SK-N-SH (cell line): ENCODE measurements around the gene ME2. TPM values are rescaled to one million over a fixed set of nuclear protein-coding genes. Genes with fewer than 3 reads are reported as not detected.
A peak's percentile ranks its signal among the peaks of the same experiment; 100 is the strongest.

ENCODE experiments used
- CTCF ChIA-PET: fragments of 300-600, 350-600 bp; formaldehyde crosslinking; extraction: SDS; loops from one replicate; lab custom pipeline; 2021; lab: Yijun Ruan, JAX
- POLR2A ChIA-PET: fragments of 350-600 bp; sonication (Branson Sonifier 250); formaldehyde crosslinking; extraction: SDS; loops from one replicate; lab custom pipeline; 2020; ENCODE audit warnings: antibody characterized with exemption, inconsistent platforms; lab: Yijun Ruan, JAX
- DNase-seq: peaks from one replicate; pipeline ENCODE4 v3.0.0; 2012
- H2AFZ ChIP-seq: fragments of 200-600 bp; sonication (generic); 2 replicates; pipeline ENCODE4 v1.8.1; 2016; ENCODE audit warnings: antibody characterized with exemption, mild to moderate bottlenecking, low read depth
- H3F3A ChIP-seq: fragments of 200-600 bp; sonication (generic); replicated peaks from 2 replicates; pipeline ENCODE3; 2016; ENCODE audit warnings: antibody characterized with exemption, mild to moderate bottlenecking; ENCODE audit not compliant: insufficient read depth
- H3K27ac ChIP-seq, 2 experiments: fragments of 200-500 bp in 1 of 2; fragments of 200-600 bp in 1 of 2; sonication (Bioruptor generic) in 1 of 2; sonication (generic), shearing (Covaris generic) in 1 of 2; 2 replicates each; pipeline versions ENCODE4 v1.5.1 to v1.6.1; 2014 to 2016; ENCODE audit warnings: low read depth in 2 of 2, inconsistent platforms in 1 of 2, low read length in 1 of 2, mild to moderate bottlenecking in 1 of 2, mixed read lengths in 1 of 2
- H3K27me3 ChIP-seq: fragments of 200-600 bp; sonication (generic), shearing (Covaris generic); 2 replicates; pipeline ENCODE4 v1.6.1; 2016; ENCODE audit warnings: mixed run types; ENCODE audit not compliant: insufficient read depth
- H3K36me3 ChIP-seq, 2 experiments: fragments of 200-500 bp in 1 of 2; fragments of 200-600 bp in 1 of 2; sonication (Bioruptor generic) in 1 of 2; sonication (generic) in 1 of 2; replicated peaks in 1 of 2; 2 replicates each; pipeline versions ENCODE3 to v1.5.1; 2014 to 2016; ENCODE audit warnings: low read length in 1 of 2, mild to moderate bottlenecking in 1 of 2; ENCODE audit not compliant: insufficient read depth in 2 of 2, control insufficient read depth in 1 of 2
- H3K4me1 ChIP-seq, 2 experiments: fragments of 200-500 bp in 1 of 2; fragments of 200-600 bp in 1 of 2; sonication (Bioruptor generic) in 1 of 2; sonication (generic), shearing (Covaris generic) in 1 of 2; 2 replicates each; pipeline versions ENCODE4 v1.5.1 to v1.6.1; 2014 to 2016; ENCODE audit warnings: low read depth in 1 of 2, low read length in 1 of 2, mixed run types in 1 of 2; ENCODE audit not compliant: insufficient read depth in 2 of 2, control insufficient read depth in 1 of 2
- H3K4me2 ChIP-seq: fragments of 200-600 bp; sonication (generic), shearing (Covaris generic); 2 replicates; pipeline ENCODE4 v1.6.1; 2017; ENCODE audit warnings: mixed run types
- H3K4me3 ChIP-seq, 2 experiments: fragments of 200-500 bp in 1 of 2; fragments of 200-600 bp in 1 of 2; sonication (Bioruptor generic) in 1 of 2; sonication (generic), shearing (Covaris generic) in 1 of 2; 2 replicates each; pipeline versions ENCODE4 v1.5.1 to v1.8.1; 2014 to 2016; ENCODE audit warnings: low read depth in 2 of 2, inconsistent platforms in 1 of 2, low read length in 1 of 2, mild to moderate bottlenecking in 1 of 2, mixed read lengths in 1 of 2, moderate library complexity in 1 of 2
- H3K79me2 ChIP-seq: fragments of 200-600 bp; sonication (generic); 2 replicates; pipeline ENCODE4 v1.8.1; 2017; ENCODE audit warnings: mild to moderate bottlenecking; ENCODE audit not compliant: insufficient read depth
- H3K9ac ChIP-seq: fragments of 200-600 bp; sonication (generic); 2 replicates; pipeline ENCODE4 v1.6.1; 2017; ENCODE audit warnings: mixed run types
- H3K9me2 ChIP-seq: fragments of 200-600 bp; sonication (generic); 2 replicates; pipeline ENCODE4 v1.6.1; 2017; ENCODE audit warnings: mixed run types
- H3K9me3 ChIP-seq: fragments of 200-600 bp; sonication (generic); 2 replicates; pipeline ENCODE4 v1.6.1; 2017; ENCODE audit warnings: mixed run types, mild to moderate bottlenecking, moderate library complexity
- H4K20me1 ChIP-seq: fragments of 200-600 bp; sonication (generic); 2 replicates; pipeline ENCODE4 v1.6.1; 2017; ENCODE audit warnings: mild to moderate bottlenecking, mixed run types; ENCODE audit not compliant: insufficient read depth
- CTCF ChIP-seq: fragments of 200-600 bp; sonication (generic); IDR thresholded peaks from 2 replicates; pipeline ENCODE4 v1.6.1; 2017; ENCODE audit warnings: antibody characterized with exemption, mild to moderate bottlenecking, moderate library complexity
- FOXM1 ChIP-seq: IDR thresholded peaks from 2 replicates; pipeline ENCODE4 v1.4.0; 2012; ENCODE audit warnings: low read depth, mild to moderate bottlenecking
- RAD21 ChIP-seq: IDR thresholded peaks from 2 replicates; pipeline ENCODE4 v1.6.1; 2012; ENCODE audit warnings: mild to moderate bottlenecking, low read length
- REST ChIP-seq: IDR thresholded peaks from 2 replicates; pipeline ENCODE4 v1.6.1; 2012; ENCODE audit warnings: mild to moderate bottlenecking, low read depth, low read length, moderate library complexity
- RFX5 ChIP-seq: IDR thresholded peaks from 2 replicates; pipeline ENCODE4 v1.6.1; 2012; ENCODE audit warnings: mild to moderate bottlenecking, improper control_type of control experiment, low read length
- RXRA ChIP-seq: IDR thresholded peaks from 2 replicates; pipeline ENCODE4 v1.4.0; 2012; ENCODE audit warnings: low read depth, mild to moderate bottlenecking, borderline replicate concordance
- SIN3A ChIP-seq: IDR thresholded peaks from 2 replicates; pipeline ENCODE4 v1.6.1; 2012; ENCODE audit warnings: low read depth, mild to moderate bottlenecking, low read length, moderate library complexity, borderline replicate concordance
- WGBS: methylation state at CpG from one replicate; pipeline ENCODE4 v1.1.6; 2017; ENCODE audit warnings: low lambda C conversion rate; 5-methylcytosine and 5-hydroxymethylcytosine counted together
- polyA plus RNA-seq, 3 experiments: library from polyadenylated mRNA; depleted of rRNA; stranded (reverse); fragments of >200 nt; gene quantifications; 2 replicates each; pipeline ENCODE4 v1.2.3, GENCODE V29; 2012

The ME2 gene
- polyA plus RNA-seq, 1 of the 3 experiments (the other 2 are of a cell fraction), result 35.1 TPM

- no peak for TF ChIP-seq SIN3A
- CTCF ChIA-PET, result interaction anchor here (0.9 to 2.0 kb wide), 2 partner anchors 12 to 14 kb away, joined by 3 to 10 read pairs; partner anchors contain the start of gene ELAC1
- Histone ChIP-seq H3K4me3 (no peak overlapping the region), H3K9me3 (no peaks in the 10 kb centered on the region), H4K20me1 (0 out of 2 replicates have a peak, but pooled peaks cover 4% of the 10 kb centered on the region), H3K9ac (no peak overlapping the region), H3K9me2 (no peaks in the 10 kb centered on the region), H2AFZ (no peak overlapping the region), H3K36me3 (peaks cover 2 to 15% of the 10 kb centered on the region in 2 experiments), H3K79me2 (no peaks in the 10 kb centered on the region; the same call in 1 of the 2 replicates), H3K27me3 (no peaks in the 10 kb centered on the region), H3K27ac (no peak overlapping the region), H3F3A (peaks cover 12% of the 10 kb centered on the region), H3K4me2 (no peak overlapping the region), H3K4me1 (peaks cover 3 to 5% of the 10 kb centered on the region in 2 experiments; a peak in 1 of 4 replicates)
- 95% methylated on average over 8 of the region's 8 CpGs for WGBS
- DNase-seq, result no peak
- POLR2A ChIA-PET, result no interaction called here
Measured at GRCh38 chr18:50982086-50982801, 103.3 kb downstream of the ME2 start.

DNA sequence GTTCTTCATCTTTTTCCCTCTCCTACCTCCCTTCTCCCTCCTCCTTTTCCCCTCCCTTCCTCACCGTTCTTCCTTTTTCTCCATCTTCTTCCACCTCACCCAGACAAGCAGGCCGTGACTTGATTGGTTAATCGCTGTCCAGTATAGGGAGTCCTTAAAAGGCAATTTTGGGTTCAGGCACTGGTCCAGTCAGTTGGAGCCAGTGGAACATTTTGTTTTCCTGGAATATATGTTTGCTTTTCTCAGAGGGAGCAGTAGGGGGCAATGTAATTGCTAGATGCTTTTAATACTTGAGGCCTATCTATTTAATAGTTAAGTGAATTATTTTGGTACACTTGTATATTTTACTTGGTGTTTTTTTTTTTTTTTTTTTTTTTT, 103.9 kb downstream of the ME2 start:
- Histone ChIP-seq H3K27me3 (no peaks in the 10 kb centered on the region), H3K36me3 (peaks cover 2 to 10% of the 10 kb centered on the region in 2 experiments), H3K4me3 (no peak overlapping the region), H3K27ac (no peak overlapping the region), H3K4me1 (peaks cover 3 to 5% of the 10 kb centered on the region in 2 experiments; a peak in 1 of 4 replicates), H3K9me3 (no peaks in the 10 kb centered on the region), H3K79me2 (no peaks in the 10 kb centered on the region; the same call in 1 of the 2 replicates), H2AFZ (no peak overlapping the region), H3F3A (peaks cover 18% of the 10 kb centered on the region), H4K20me1 (0 out of 2 replicates have a peak, but pooled peaks cover 4% of the 10 kb centered on the region), H3K9ac (no peak overlapping the region), H3K9me2 (no peaks in the 10 kb centered on the region), H3K4me2 (no peak overlapping the region)
- POLR2A ChIA-PET, result no interaction called here
- 100% methylated on average over 3 of the region's 3 CpGs for WGBS
- TF ChIP-seq RXRA (no peak), CTCF (peak; percentile 38), REST (0 out of 2 replicates have a peak, but pooled peaks have one; percentile 40), FOXM1 (no peak), RFX5 (no peak), RAD21 (0 out of 2 replicates have a peak, but pooled peaks have one; percentile 11)
- CTCF ChIA-PET, result interaction anchor here (0.9 to 2.0 kb wide), 2 partner anchors 12 to 15 kb away, joined by 3 to 10 read pairs; partner anchors contain the start of gene ELAC1
- DNase-seq, result no peak
